Right lobe of liver (tissue), 6 donors: ENCODE data around the gene CCDC33. TPM values are rescaled to one million over a fixed set of nuclear protein-coding genes. Genes with fewer than 3 reads are reported as not detected.

Experiments used
- ATAC-seq, 4 donors: fragments of 200-7000 bp; cut with Tn5 transposase; one replicate each; pipeline ENCODE4 v1.9.1; 2020; ENCODE audit warnings: mild to moderate bottlenecking in 4 of 4, moderate library complexity in 4 of 4
- DNase-seq, 3 donors: peaks; one replicate each; pipeline ENCODE4 v3.0.0-alpha.2; 2020
- H3K27ac ChIP-seq, 3 donors: fragments of 200-600 bp; one replicate each; pipeline ENCODE4 v1.8.0; 2022
- H3K27me3 ChIP-seq, 2 donors: fragments of 200-600 bp; one replicate each; pipeline ENCODE4 v1.8.0; 2022
- H3K36me3 ChIP-seq, 4 donors: fragments of 200-600 bp; sonication (generic) in 1 of 4; one replicate each; pipeline versions ENCODE4 v1.5.1 to v1.8.0; 2017 to 2022; ENCODE audit warnings: control low read depth in 1 of 4
- H3K4me1 ChIP-seq, 4 donors: fragments of 200-600 bp; sonication (generic) in 1 of 4; one replicate each; pipeline versions ENCODE4 v1.5.1 to v1.8.0; 2017 to 2022; ENCODE audit warnings: control low read depth in 1 of 4
- H3K4me3 ChIP-seq, 3 donors: fragments of 200-600 bp; one replicate each; pipeline ENCODE4 v1.8.0; 2022
- H3K9me3 ChIP-seq, 4 donors: fragments of 200-600 bp; sonication (generic) in 1 of 4; one replicate each; pipeline versions ENCODE4 v1.5.1 to v1.8.0; 2017 to 2022; ENCODE audit warnings: control low read depth in 1 of 4
- POLR2A ChIP-seq: fragments of 450-650 bp; IDR thresholded peaks from one replicate; pipeline ENCODE4 v1.6.1; 2017; ENCODE audit warnings: antibody characterized with exemption, mild to moderate bottlenecking
- WGBS: methylation state at CpG from one replicate; pipeline ENCODE4 v1.1.6; 2018; ENCODE audit warnings: low coverage, low lambda C conversion rate; ENCODE audit not compliant: insufficient coverage; ENCODE audit errors: missing lambda C conversion rate; 5-methylcytosine and 5-hydroxymethylcytosine counted together
- intact Hi-C, 2 donors: fragments of 100-400 bp; cut with DNase I; formaldehyde crosslinking; loops; one replicate each; pipeline versions ENCODE4 v1.11.2 to v1.14.1; 2022
- total RNA-seq, 6 experiments: library from RNA; depleted of rRNA in 2 of 6; stranded (reverse); fragments of >200 nt in 2 of 6; fragmentation: NEBNext Ultra II Directional in 3 of 6; extraction: Animal tissue kit (Norgen Biotek cat#: 25700) in 3 of 6; gene quantifications; one replicate each; pipeline versions ENCODE4 v1.1.0 to v1.2.4, GENCODE V29; 2016 to 2023
- TF ChIP-seq, protein P1 (sequence below), 4 donors: fragments of 200-600 bp in 3 of 4; fragments of 450-650 bp in 1 of 4; IDR thresholded peaks; one replicate each; pipeline versions ENCODE4 v1.5.1 to v1.8.0; 2016 to 2022; ENCODE audit warnings: antibody characterized with exemption in 4 of 4, mild to moderate bottlenecking in 2 of 4
- donor health status: DM: no; HTN: yes; CAD: no.
- donor health status: DM: no; HTN: no; CAD: no.
- donor health status: DM: no; HTN: no; CAD: no.
- donor health status: DM: no; HTN: yes; CAD: no.
- donor health status: DM: no; HTN: yes; CAD: no.

The CCDC33 gene
- total RNA-seq, 6 experiments from 2014 or later, result not detected

GRCh38 chr15:74281147-74282133, 45.3 kb downstream of the CCDC33 start:
- no peak for ATAC-seq
- no peaks in the 10 kb centered on the region for H3K36me3 ChIP-seq
- DNase-seq, result no peak
- no peak for TF ChIP-seq POLR2A
- TF ChIP-seq, protein P1, sequence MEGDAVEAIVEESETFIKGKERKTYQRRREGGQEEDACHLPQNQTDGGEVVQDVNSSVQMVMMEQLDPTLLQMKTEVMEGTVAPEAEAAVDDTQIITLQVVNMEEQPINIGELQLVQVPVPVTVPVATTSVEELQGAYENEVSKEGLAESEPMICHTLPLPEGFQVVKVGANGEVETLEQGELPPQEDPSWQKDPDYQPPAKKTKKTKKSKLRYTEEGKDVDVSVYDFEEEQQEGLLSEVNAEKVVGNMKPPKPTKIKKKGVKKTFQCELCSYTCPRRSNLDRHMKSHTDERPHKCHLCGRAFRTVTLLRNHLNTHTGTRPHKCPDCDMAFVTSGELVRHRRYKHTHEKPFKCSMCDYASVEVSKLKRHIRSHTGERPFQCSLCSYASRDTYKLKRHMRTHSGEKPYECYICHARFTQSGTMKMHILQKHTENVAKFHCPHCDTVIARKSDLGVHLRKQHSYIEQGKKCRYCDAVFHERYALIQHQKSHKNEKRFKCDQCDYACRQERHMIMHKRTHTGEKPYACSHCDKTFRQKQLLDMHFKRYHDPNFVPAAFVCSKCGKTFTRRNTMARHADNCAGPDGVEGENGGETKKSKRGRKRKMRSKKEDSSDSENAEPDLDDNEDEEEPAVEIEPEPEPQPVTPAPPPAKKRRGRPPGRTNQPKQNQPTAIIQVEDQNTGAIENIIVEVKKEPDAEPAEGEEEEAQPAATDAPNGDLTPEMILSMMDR (IDR thresholded peaks at IDR 0.05), result no peak
- H3K4me3 ChIP-seq, result no peak overlapping the region
- H3K27me3 ChIP-seq, result no peaks in the 10 kb centered on the region
- H3K4me1 ChIP-seq, result no peaks in the 10 kb centered on the region
- 56% methylated on average over 3 of the region's 8 CpGs for WGBS
- H3K9me3 ChIP-seq, result no peaks in the 10 kb centered on the region
- no peak overlapping the region for H3K27ac ChIP-seq
- intact Hi-C loops, result loop anchor here in 1 of 2 donors (10.0 kb wide), 1 partner anchor 57 kb away; no protein-coding TSS in a partner anchor

- ATAC-seq, result no peak
- Histone ChIP-seq H3K4me3 (no peak overlapping the region), H3K4me1 (no peaks in the 10 kb centered on the region), H3K27me3 (no peaks in the 10 kb centered on the region), H3K9me3 (no peaks in the 10 kb centered on the region), H3K27ac (no peak overlapping the region), H3K36me3 (no peaks in the 10 kb centered on the region)
- intact Hi-C loops, result loop anchor here in 1 of 2 donors (10.0 kb wide), 1 partner anchor 59 kb away; no protein-coding TSS in a partner anchor
- DNase-seq, result no peak
- WGBS, result 47% methylated on average over 5 of the region's 7 CpGs
- TF ChIP-seq, protein P1 (IDR thresholded peaks at IDR 0.05), result no peak
- TF ChIP-seq POLR2A, result no peak
These were observed 47.2 kb downstream of the CCDC33 start for GRCh38 chr15:74283368-74283767.

DNA sequence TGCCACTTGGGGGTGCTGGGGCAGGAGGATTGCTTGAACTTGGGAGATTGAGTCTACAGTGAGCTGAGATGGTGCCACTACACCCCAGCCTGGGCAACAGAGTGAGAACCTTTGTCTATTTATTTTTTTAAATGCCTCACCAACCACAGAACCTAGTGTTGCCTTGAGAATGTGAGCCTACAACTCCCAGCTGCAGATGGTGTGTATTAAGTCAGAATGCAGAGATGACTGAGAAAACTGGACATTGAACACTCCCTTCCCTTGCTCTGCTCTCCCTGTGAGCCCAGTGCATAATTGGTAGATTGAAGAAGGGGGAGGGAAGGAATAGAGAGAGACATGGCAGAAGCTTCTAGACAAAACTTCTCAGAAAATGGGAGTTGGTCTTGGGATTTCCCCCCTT, 53.5 kb downstream of the CCDC33 start:
- intact Hi-C loops, result loop anchor here in 1 of 2 donors (10.0 kb wide), 1 partner anchor 65 kb away; no protein-coding TSS in a partner anchor
- Histone ChIP-seq H3K4me3 (no peak overlapping the region), H3K27ac (no peak overlapping the region), H3K4me1 (no peaks in the 10 kb centered on the region), H3K36me3 (no peaks in the 10 kb centered on the region), H3K9me3 (no peaks in the 10 kb centered on the region), H3K27me3 (no peaks in the 10 kb centered on the region)
- TF ChIP-seq POLR2A, result no peak
- TF ChIP-seq, protein P1 (IDR thresholded peaks at IDR 0.05), result no peak
- DNase-seq (no peak), ATAC-seq (no peak)

DNA sequence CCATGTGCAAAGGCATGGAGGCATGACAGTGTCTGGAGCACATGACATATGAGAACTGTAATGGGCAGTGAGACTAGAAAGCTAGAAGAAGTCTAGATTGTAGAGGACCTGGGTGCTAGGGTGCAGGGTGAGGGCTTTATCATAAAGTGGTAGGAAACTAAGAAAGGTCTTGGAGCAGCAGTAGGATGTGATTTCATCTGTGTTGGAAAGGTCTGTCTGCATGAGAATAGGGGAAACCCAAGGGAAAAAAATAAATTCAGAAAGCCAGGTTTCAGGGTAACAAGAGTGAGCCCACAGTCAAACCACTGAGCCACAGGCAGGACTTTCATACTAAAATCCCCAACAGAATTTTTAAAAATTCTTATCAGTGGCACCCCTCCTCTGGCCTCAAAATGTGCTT, 54.5 kb downstream of the CCDC33 start:
- ATAC-seq (no peak), DNase-seq (no peak)

More for the DNA sequence above, 54.5 kb downstream of the CCDC33 start:
- no peaks in the 10 kb centered on the region for H3K9me3 ChIP-seq
- H3K36me3 ChIP-seq, result no peaks in the 10 kb centered on the region
- no peak overlapping the region for H3K27ac ChIP-seq
- intact Hi-C loops, result no loop called here
- no peaks in the 10 kb centered on the region for H3K4me1 ChIP-seq
- H3K27me3 ChIP-seq, result no peaks in the 10 kb centered on the region
- no peak overlapping the region for H3K4me3 ChIP-seq
- TF ChIP-seq POLR2A, result no peak
- TF ChIP-seq, protein P1 (IDR thresholded peaks at IDR 0.05), result no peak
